H54 (cell line): ENCODE measurements around the gene CALR3.
"Not testable (repeated sequence)": the region's sequence is repeated elsewhere in the genome, so short reads cannot be mapped to it uniquely, and the experiment has no call there.

ENCODE experiments used
- DNase-seq: peaks from one replicate; pipeline ENCODE4 v3.0.0; 2011; ENCODE audit warnings: low spot score, mixed read lengths; ENCODE audit not compliant: insufficient read length
- FAIRE-seq: peaks from 3 replicates; lab custom pipeline; 2011; peaks lifted over from hg19 to GRCh38; lab: Jason Lieb, UNC
- POLR2A ChIP-seq: IDR thresholded peaks from 2 replicates; pipeline ENCODE4 v1.6.1; 2011; ENCODE audit warnings: low read depth, mild to moderate bottlenecking, low read length

The CALR3 gene

DNA sequence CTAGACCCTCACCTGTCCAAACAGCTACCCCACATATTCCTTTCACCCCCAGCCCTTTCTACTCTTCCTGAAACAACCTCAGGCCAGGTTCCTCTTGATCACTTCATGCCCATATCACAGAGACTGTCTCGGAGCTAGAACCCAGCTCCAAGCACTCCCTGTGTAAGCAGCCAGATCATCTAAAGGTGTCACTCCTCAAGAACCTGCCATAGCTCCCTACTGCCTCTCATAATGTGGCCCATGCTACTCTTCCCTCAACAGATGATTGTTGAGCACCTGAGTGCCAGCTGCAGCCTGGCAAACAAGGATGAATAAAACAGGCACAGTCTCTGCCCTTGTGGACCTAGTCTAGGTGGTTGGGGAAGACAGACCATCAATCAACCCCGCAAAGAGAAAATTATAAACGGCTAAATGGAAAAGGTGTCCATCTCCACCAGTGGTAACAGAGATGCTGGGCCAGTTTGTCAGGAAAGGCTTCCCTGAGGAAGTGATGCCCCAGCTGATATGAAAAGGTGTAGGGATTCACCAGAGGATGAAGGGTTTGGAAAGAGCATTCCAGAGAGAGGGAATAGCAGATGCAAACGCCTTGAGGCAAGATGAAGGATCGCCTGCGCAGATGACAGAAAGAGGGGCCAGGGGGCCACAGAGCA is 32.5 kb downstream of the CALR3 start:
- DNase-seq (no peak), FAIRE-seq (no peak)
- TF ChIP-seq POLR2A = no peak

DNA sequence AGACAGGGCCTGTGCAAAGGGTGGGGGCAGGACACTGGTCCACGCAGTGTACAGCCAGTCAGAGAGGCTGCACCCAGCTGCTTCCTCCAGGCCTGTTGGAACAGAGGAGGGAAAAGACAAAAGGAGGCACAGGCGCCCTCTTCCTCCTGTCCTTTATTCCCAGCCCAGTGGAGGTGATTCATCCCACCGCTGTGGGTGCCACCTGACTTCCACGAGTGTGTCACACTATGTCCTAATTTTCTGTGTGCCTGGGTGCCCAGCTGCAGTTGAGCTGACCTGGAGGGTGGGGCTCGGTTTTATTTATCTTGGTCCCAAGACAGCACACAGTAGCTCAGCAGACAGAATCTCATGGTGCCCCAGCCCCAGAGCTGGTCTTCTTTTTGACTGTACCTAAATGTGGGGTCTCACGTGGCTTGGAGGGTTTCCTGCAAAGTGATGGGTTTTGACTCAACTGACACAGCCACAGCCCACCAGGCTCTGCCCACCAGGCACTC is 33.2 kb downstream of the CALR3 start:
- TF ChIP-seq POLR2A = no peak
- peak; percentile 91 for DNase-seq
- FAIRE-seq = peak; percentile 66

DNA sequence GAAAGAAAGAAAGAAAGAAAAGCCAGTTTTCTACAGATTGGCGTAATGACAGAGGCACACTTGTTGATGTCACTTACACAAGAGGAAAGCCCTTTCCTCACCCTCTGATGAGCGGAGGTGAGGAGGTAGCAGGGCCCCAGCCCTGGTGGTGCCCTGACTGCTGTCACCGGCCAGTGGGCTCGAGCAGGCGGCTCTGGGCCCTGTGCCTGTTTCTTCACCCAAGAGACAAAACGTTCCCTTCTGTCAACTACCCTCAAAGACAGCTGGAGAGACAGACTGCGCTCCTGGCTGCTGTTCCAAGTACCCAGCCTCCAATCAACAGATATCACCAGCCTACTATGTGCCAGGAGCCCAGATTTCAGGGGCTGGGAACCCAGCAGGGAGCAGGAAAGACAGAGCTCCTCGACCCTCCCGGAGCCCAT is 34.3 kb downstream of the CALR3 start:
- TF ChIP-seq POLR2A = no peak
- DNase-seq = no peak
- no peak for FAIRE-seq

DNA sequence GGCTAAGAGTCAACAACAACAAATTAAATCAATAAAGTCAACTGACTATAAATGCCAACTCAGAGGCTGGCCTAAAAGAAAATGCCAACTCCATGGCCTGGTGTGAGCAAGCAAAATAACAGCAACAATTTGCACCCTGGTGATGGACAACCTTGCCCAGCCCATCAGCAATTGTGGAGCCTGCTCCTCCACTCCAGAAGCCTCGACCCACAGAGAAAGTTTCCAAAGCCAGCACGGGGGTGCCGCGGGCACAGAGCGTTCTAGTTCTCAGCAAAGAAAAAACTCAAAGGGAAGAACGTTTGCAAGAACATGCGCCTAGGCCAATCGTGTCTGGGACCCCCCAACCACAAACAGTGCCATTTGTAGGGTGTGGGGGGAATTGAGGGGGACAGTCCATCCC is 35.5 kb downstream of the CALR3 start:
- TF ChIP-seq POLR2A = no peak
- FAIRE-seq (no peak), DNase-seq (no peak)

DNA sequence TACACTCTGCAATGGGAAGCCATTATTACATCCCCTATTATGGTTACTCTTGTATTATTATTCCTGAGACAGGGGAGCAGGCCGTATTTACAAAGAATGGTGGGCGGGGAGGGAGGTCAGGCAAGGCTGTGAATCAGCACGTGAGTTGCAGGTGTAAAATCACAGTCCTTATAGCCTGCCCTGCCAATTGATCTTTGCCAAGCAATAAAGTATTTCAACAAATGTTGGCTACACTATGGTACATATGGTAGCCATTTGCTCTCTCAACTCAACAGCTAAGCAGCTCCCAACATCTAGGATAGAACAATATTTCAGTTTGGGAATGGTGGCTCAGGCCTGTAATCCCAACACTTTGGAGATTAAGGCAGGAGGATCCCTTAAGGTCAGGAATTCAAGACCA is 36.3 kb downstream of the CALR3 start:
- DNase-seq = no peak
- FAIRE-seq = no peak

DNA sequence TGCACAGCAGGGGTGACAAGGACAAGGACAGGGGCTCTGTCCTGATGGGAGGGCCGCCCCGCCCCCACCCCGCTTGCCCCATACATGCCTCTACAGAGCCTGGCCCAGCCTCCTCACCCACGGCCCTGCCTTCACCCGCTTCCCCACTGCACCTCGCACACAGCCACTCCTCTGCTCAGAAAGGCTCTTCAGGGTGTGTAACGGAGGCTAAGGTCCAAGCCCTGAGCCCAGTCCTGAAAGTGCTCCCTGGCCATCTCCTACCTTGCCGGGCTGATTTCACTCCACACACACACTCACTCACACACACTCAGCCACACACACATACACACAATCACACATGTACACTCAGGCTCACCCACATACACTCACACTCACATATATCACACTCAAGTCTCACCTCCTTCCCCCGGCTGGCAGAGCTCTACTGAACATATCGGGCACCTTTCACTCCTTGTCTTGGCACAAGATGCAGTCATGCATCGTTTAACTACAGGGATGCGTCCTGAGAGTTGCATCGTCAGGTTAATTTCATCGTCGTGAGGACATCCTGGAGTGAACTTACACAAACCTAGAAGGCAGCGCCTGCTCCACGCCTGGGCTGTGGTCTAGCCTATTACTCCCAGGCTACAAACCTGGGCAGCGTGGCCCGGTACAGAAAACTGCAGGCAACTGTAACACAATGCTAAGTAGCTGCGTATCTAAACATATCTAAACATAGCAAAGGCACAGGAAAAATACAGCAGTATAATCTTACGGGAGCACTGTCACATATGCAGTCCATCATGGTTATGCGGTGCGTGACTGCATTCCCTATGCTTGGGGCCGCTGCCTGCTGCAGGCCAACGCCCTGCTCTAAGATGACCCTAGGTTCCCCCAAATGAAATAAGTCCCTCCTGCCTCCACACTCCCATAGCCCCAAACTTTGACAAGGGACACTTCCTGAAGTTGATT is 37.3 kb downstream of the CALR3 start:
- DNase-seq (no peak), FAIRE-seq (no peak)
- TF ChIP-seq POLR2A = no peak

More for the DNA sequence above, 36.3 kb downstream of the CALR3 start:
- no peak for TF ChIP-seq POLR2A

DNA sequence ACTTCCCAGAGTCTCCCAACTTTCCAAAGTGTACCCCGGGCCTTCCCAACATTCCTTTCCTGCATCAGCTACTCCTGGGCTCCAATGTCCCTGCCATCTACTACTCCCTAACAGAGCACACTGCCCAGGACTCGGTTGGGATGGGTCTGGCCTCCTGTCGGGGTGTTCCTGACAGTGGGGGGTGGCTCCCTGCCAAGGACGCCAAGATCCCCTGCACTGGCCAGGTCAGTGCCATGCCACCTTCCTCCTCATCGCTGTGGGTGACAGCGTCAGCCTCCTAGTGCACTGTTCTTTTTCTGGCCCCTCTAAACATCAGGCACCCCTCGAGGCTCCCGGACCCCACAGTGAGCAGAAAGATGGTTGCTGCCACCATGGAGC is 38.0 kb downstream of the CALR3 start:
- no peak for FAIRE-seq
- DNase-seq = no peak
- no peak for TF ChIP-seq POLR2A

DNA sequence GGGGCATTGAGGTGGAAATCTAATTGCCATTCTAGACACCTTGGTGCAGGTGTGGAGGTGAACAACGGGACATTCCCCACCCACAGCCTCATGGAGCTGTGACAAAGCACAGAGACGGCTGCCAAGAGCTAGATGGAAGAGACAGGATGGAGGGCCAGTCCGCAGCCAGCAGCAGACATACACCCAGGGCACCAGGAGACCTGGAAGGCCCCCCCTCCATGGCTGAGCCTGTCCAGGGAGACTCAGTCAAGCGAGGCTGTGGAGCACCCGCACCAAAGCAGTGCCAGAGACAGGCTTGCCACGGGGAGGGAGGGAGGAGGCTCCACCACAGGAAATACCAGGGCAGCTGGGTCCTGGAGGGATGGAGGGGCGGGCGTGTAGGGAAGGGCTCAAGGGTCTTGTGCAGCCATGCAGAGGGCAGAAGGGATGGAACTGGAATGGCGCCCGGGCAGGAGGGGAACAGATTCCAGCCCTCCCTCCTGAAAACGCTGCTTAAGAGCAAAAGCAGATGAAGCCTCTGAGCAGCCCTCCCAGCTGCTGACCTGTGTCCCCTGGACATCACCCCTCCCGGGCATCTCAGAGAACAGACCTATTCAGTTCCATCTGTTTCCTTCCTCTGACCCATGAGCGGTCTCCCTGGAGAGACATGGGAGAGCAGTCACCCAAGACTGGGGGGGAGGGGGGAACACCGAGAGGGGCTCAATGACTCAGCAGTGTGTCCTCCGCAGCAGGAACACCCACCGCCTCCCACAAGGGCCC is 38.6 kb downstream of the CALR3 start:
- no peak for FAIRE-seq
- DNase-seq = no peak
- no peak for TF ChIP-seq POLR2A

DNA sequence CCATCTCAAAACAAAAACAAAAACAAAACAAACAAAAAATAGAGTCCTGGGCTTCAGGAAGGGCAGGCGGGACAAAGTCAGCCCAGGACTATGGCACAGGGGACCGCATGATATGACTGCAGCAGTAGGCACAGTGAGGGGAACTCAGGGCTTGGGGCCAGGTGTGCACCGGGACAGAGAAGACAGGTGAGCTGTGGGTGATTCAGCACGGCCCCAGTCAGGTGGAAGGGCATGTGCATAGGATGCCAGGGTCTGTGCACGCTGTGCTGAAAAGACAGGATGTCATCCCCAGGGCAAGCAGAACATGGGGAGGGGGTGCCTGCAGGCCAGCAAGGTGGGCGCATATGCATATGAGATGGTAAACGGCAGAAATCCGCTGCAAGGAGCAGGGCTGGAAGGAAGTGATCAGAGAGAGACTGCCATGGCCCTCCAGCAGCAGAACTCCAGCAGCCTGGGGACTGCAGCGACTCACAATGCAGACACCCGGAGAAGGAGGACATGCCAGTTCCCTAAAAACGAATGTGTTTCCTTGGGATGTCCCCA is 39.2 kb downstream of the CALR3 start:
- no peak for FAIRE-seq
- DNase-seq = no peak
- no peak for TF ChIP-seq POLR2A

DNA sequence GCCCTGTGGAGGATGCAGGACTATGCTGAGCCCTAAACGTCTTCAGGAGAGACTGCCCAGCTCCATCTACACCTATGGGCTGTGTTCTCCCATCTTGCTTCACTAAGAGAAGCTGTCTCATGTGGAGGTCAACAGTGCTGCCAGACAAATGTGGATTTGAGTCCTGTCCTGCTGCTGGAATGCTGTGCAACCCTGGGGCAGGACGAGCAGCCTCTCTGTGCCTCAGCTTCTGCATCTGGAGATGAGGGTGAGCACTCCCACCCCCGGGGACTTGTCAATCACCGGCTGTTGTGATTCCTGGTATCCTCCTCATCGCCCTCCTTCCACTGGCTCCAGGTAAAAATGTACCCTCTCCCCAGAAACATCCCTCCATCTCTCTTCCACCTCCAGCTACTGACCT is 40.5 kb downstream of the CALR3 start:
- FAIRE-seq = no peak
- no peak for DNase-seq
- no peak for TF ChIP-seq POLR2A

DNA sequence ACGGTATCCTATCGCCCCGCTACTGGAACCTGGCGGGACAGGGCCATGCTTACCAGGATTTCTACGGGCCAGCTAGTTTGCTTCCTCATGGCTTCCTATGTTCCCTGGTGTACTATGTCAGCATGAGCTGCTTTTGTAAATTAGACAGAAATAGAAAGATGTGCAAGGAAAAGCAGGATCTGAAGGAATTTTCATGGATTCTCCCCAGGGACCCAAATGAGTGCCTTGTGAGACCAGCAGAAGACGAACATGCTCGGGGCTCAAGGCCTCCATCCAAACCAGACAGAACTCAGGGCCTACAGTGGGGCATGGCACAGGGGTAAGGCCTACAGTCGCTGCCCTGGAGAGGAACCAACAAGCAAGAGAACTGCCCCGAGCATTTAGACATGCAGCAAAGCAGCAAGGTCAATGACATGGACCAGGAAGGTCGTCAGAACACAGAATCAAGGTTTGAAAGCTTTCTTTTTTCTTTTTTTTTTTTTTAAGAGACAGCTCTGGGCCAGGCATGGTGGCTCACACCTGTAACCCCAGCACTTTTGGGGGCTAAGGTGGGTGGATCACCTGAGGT is 41.5 kb downstream of the CALR3 start:
- FAIRE-seq (no peak), DNase-seq (no peak)
- no peak for TF ChIP-seq POLR2A

DNA sequence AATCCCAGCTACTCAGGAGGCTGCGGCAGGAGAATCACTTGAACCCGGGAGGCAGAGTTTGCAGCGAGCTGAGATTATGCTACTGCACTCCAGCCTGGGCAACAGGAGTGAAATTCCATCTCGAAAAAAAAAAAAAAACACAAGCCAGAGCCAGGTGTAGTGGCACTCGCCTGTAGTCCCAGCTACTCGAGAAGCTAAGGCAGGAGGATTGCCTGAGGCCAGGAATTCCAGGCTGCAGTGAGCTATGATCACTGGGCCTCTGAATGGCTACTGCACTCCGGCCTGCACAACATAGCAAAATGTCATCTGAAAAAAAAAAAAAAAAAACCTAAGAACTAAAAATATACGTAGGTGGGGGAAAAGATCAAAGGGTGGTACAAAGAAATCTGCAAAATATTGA is 43.6 kb downstream of the CALR3 start:
- FAIRE-seq (no peak), DNase-seq (no peak)

DNA sequence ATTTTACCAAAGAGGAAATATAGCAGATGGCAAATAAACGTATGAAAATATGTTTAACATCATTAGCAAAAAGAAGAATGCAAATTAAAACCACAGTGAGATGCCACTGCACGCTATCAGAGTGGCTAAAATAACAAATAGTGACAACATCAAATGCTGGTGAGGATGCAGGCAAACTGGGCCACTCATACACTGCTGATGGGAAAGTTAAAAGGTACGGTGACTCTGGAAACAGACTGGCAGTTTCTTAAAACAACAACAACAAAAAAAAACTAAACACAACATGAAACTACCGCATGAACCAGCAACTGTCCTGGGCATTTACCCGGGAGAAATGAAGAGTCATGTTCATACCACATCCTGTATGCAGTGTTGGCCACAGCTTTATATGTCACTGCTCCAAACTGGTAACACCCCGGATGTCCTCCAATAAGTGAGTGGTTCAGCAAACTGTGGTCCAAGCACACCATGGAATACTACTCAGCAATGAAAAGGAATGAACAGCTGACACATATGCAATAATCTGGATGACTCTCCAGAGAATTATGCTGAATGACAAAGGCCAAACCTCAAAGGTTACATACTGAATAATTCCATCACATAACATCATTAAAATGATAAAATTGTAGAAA is 46.5 kb downstream of the CALR3 start:
- TF ChIP-seq POLR2A = no peak
- DNase-seq = no peak
- FAIRE-seq = no peak

More for the DNA sequence above, 43.6 kb downstream of the CALR3 start:
- no peak for TF ChIP-seq POLR2A

DNA sequence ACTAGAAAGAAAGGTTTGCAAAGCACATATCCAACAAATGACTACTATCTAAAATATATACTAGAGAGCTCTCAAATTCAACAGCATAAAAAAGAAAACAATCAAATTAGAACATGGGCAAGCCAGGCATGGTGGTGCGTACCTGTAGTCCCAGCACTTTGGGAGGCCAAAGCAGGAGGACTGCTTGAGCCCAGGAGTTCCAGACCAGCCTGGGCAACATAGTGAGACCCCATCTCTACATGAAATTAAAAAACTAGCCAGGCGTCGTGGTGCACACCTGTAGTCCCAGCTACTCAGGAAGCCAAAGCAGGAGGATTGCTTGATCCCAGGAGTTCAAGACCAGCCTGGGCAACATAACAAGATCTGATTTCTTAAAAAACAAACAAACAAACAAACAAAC is 47.1 kb downstream of the CALR3 start:
- not testable (repeated sequence) for FAIRE-seq, DNase-seq
